Uterus (tissue), 4 donors: ENCODE measurements around the gene GNB2. TPM values are rescaled to one million over a fixed set of nuclear protein-coding genes. Genes with fewer than 3 reads are reported as not detected.
"Not testable (repeated sequence)": the region's sequence is repeated elsewhere in the genome, so short reads cannot be mapped to it uniquely, and the experiment has no call there.

Experiments used
- DNase-seq, 2 donors: peaks; one replicate each; pipeline ENCODE4 v3.0.0-alpha.2; 2019 to 2020
- H3K27ac ChIP-seq, 2 donors: fragments of 200-600 bp; sonication (generic); 1 replicate in 1 of 2; 2 replicates in 1 of 2; pipeline ENCODE4 v1.5.1; 2016 to 2018
- H3K27me3 ChIP-seq, 2 donors: fragments of 200-600 bp; sonication (generic); one replicate each; pipeline ENCODE4 v1.5.1; 2018 to 2019; ENCODE audit warnings: control low read depth in 1 of 2
- H3K36me3 ChIP-seq, 2 donors: fragments of 200-600 bp; sonication (generic); one replicate each; pipeline ENCODE4 v1.5.1; 2019; ENCODE audit warnings: control low read depth in 1 of 2
- H3K4me1 ChIP-seq, 2 donors: fragments of 200-600 bp; sonication (generic); one replicate each; pipeline ENCODE4 v1.5.1; 2018 to 2019; ENCODE audit warnings: control low read depth in 1 of 2
- H3K4me3 ChIP-seq, 2 donors: fragments of 200-600 bp; sonication (generic); 1 replicate in 1 of 2; 2 replicates in 1 of 2; pipeline ENCODE4 v1.5.1; 2018 to 2019; ENCODE audit warnings: mild to moderate bottlenecking in 1 of 2
- H3K9me3 ChIP-seq, 2 donors: fragments of 200-600 bp; sonication (generic); one replicate each; pipeline ENCODE4 v1.5.1; 2019; ENCODE audit warnings: control low read depth in 1 of 2
- CTCF ChIP-seq, 4 experiments: fragments of 200-600 bp in 2 of 4; fragments of 450-650 bp in 2 of 4; sonication (generic) in 2 of 4; IDR thresholded peaks; one replicate each; pipeline ENCODE4 v1.5.1; 2016 to 2019; ENCODE audit warnings: antibody characterized with exemption in 4 of 4, mild to moderate bottlenecking in 2 of 4, moderate library complexity in 1 of 4
- POLR2A ChIP-seq, 2 donors: fragments of 450-650 bp; IDR thresholded peaks; one replicate each; pipeline ENCODE4 v1.6.1; 2016; ENCODE audit warnings: antibody characterized with exemption in 2 of 2, mild to moderate bottlenecking in 1 of 2, moderate library complexity in 1 of 2
- intact Hi-C: fragments of 100-400 bp; cut with DNase I; formaldehyde crosslinking; loops from one replicate; pipeline ENCODE4 v1.15.1; 2023; ENCODE audit warnings: low total_unique reads
- total RNA-seq, 4 donors: library from RNA; depleted of rRNA in 3 of 4; stranded (reverse); fragments of >200 nt in 3 of 4; gene quantifications; one replicate each; pipeline versions ENCODE4 v1.1.0 to v1.2.4, GENCODE V29; 2014 to 2023
- donor health status: DM: yes; HTN: yes; CAD: no.

The GNB2 gene
- total RNA-seq, 4 donors from 2014 or later = 72.0 to 245 (median 94.3) TPM

- intact Hi-C loops = loop anchor here (5.0 kb wide), 1 partner anchor 131 kb away; the partner anchor contains the start of gene SLC12A9
- DNase-seq = no peak
- H3K9me3 ChIP-seq = no peaks in the 10 kb centered on the region
- H3K4me1 ChIP-seq = peaks cover 0 to 6% of the 10 kb centered on the region in 2 donors
- no peak overlapping the region for H3K27ac ChIP-seq
- no peak for TF ChIP-seq CTCF (IDR thresholded peaks at IDR 0.05)
- TF ChIP-seq POLR2A (IDR thresholded peaks at IDR 0.05) = no peak
- peaks cover 0 to 4% of the 10 kb centered on the region in 2 donors for H3K27me3 ChIP-seq
- peak overlapping the region in 1 of 2 donors; percentile 19 for H3K4me3 ChIP-seq
- H3K36me3 ChIP-seq = no peaks in the 10 kb centered on the region
Observed at GRCh38 chr7:100720671-100721504, 47.3 kb downstream of the GNB2 start.

DNA sequence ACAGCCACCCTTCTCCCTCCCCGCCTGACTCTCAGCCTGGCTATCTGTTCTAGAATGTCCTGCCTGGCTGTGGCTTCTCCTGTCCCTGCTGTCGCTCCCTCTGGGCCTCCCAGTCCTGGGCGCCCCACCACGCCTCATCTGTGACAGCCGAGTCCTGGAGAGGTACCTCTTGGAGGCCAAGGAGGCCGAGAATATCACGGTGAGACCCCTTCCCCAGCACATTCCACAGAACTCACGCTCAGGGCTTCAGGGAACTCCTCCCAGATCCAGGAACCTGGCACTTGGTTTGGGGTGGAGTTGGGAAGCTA, 47.9 kb downstream of the GNB2 start:
- Histone ChIP-seq H3K4me1 (peaks cover 0 to 6% of the 10 kb centered on the region in 2 donors), H3K4me3 (no peak overlapping the region), H3K9me3 (no peaks in the 10 kb centered on the region), H3K36me3 (no peaks in the 10 kb centered on the region), H3K27ac (no peak overlapping the region), H3K27me3 (peaks cover 0 to 4% of the 10 kb centered on the region in 2 donors)
- DNase-seq = no peak
- intact Hi-C loops = loop anchor here (5.0 kb wide), 1 partner anchor 131 kb away; the partner anchor contains the start of gene SLC12A9
- no peak for TF ChIP-seq POLR2A (IDR thresholded peaks at IDR 0.05)
- TF ChIP-seq CTCF (IDR thresholded peaks at IDR 0.05) = no peak

DNA sequence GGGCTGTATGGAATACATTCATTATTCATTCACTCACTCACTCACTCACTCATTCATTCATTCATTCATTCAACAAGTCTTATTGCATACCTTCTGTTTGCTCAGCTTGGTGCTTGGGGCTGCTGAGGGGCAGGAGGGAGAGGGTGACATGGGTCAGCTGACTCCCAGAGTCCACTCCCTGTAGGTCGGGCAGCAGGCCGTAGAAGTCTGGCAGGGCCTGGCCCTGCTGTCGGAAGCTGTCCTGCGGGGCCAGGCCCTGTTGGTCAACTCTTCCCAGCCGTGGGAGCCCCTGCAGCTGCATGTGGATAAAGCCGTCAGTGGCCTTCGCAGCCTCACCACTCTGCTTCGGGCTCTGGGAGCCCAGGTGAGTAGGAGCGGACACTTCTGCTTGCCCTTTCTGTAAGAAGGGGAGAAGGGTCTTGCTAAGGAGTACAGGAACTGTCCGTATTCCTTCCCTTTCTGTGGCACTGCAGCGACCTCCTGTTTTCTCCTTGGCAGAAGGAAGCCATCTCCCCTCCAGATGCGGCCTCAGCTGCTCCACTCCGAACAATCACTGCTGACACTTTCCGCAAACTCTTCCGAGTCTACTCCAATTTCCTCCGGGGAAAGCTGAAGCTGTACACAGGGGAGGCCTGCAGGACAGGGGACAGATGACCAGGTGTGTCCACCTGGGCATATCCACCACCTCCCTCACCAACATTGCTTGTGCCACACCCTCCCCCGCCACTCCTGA, 49.1 kb downstream of the GNB2 start:
- H3K9me3 ChIP-seq = no peaks in the 10 kb centered on the region
- DNase-seq = no peak
- no peak for TF ChIP-seq POLR2A (IDR thresholded peaks at IDR 0.05)
- TF ChIP-seq CTCF (IDR thresholded peaks at IDR 0.05) = no peak
- no peaks in the 10 kb centered on the region for H3K36me3 ChIP-seq
- no peak overlapping the region for H3K4me3 ChIP-seq
- no peak overlapping the region for H3K27ac ChIP-seq
- peaks cover 0 to 4% of the 10 kb centered on the region in 2 donors for H3K27me3 ChIP-seq
- intact Hi-C loops = loop anchor here (5.0 kb wide), 1 partner anchor 130 kb away; the partner anchor contains the start of gene SLC12A9
- H3K4me1 ChIP-seq = peaks cover 0 to 6% of the 10 kb centered on the region in 2 donors

DNA sequence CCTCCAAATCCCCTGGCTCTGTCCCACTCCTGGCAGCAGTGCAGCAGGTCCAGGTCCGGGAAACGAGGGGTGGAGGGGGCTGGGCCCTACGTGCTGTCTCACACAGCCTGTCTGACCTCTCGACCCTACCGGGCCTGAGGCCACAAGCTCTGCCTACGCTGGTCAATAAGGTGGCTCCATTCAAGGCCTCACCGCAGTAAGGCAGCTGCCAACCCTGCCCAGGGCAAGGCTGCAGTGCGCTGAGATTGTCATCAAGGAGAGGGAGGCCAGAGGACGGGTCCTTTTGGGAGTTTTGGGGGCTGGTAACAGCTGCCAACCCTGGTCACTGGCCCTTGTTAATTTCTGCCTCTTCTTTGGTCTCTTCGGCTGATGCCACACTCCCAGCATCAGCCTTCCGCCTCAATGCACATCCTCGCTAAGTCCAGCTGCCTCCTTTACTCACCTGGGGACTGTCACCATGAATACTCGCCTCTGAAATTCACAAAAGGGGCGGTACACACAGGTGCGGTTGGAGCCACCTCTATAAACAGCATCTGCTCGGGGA, 50.3 kb downstream of the GNB2 start:
- Histone ChIP-seq H3K36me3 (no peaks in the 10 kb centered on the region), H3K4me1 (peaks cover 0 to 6% of the 10 kb centered on the region in 2 donors), H3K9me3 (no peaks in the 10 kb centered on the region), H3K27me3 (peaks cover 0 to 4% of the 10 kb centered on the region in 2 donors), H3K4me3 (no peak overlapping the region), H3K27ac (no peak overlapping the region)
- DNase-seq = no peak
- intact Hi-C loops = loop anchor here (5.0 kb wide), 1 partner anchor 128 kb away; the partner anchor contains the start of gene SLC12A9
- TF ChIP-seq POLR2A (IDR thresholded peaks at IDR 0.05) (no peak), CTCF (IDR thresholded peaks at IDR 0.05) (no peak)

GRCh38 chr7:100724364-100724763, 50.8 kb downstream of the GNB2 start:
- not testable (repeated sequence) for H3K36me3 ChIP-seq, H3K27me3 ChIP-seq, H3K9me3 ChIP-seq, DNase-seq, H3K4me1 ChIP-seq, H3K27ac ChIP-seq, H3K4me3 ChIP-seq
- intact Hi-C loops = loop anchor here (5.0 kb wide), 1 partner anchor 128 kb away; the partner anchor contains the start of gene SLC12A9
